ENCODE measurements around the gene PHF2. TPM values are rescaled to one million over a fixed set of nuclear protein-coding genes. Genes with fewer than 3 reads are reported as not detected.

Gene PHF2
- total and polyA plus RNA-seq, 2 donors (not counting 1 experiment from before 2014, with no cell fraction given), result 11.0 to 28.8 TPM

DNA sequence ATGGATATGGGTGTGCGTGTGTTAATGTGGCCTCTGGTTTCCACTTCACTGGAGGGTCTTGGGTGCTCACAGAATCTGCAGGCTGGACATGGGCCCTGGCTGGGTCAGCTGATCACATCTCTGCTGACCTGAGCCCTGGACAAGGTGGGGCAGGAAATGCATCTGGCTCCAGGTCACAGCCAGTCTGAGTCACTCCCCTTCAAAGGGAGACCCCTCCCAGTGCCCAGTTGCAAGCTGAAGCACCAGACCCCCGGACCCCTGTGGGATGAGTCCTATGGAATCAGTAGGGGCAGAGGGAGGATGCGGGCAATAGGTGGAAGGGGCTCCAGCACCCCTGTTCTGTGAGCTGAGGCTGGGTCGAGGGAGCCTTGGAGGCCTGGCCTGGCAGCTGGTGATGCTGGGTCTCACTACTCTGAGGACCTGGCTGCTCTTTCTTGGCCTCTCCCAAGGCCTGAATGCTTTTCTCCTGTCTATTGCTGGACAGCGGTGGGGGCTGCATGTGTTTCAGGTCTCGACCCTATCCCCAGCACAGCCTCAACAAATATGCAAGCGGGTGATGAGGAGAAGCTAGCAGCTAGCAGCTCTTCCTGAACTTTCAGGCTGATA, 54.5 kb downstream of the PHF2 start:
- Histone ChIP-seq H3K27ac (ENCODE audit: low read length in 2 of 2) (no peak overlapping the region), H3K27me3 (replicated peaks in 1 of 4; ENCODE audit: control extremely low read depth in 1 of 4, control insufficient read depth in 3 of 4, insufficient read depth in 4 of 4, low read length in 3 of 4) (no peaks in the 10 kb centered on the region), H3K36me3 (replicated peaks in 1 of 2; ENCODE audit: control extremely low read depth in 1 of 2, control insufficient read depth in 1 of 2, extremely low read depth in 1 of 2, insufficient read depth in 2 of 2, low read length in 1 of 2) (peaks cover 0 to 31% of the 10 kb centered on the region in 2 experiments), H2AFZ (ENCODE audit: insufficient read depth, low read depth, low read length, poor library complexity, severe bottlenecking) (no peak overlapping the region), H3K4me2 (replicated peaks; ENCODE audit: low read depth, low read length, poor library complexity, severe bottlenecking) (no peak overlapping the region), H4K20me1 (ENCODE audit: control insufficient read depth, insufficient read depth, low read length, poor library complexity, severe bottlenecking) (peaks cover 15% of the 10 kb centered on the region), H3K4me1 (ENCODE audit: control insufficient read depth in 2 of 2, insufficient read depth in 2 of 2, low read length in 2 of 2) (no peaks in the 10 kb centered on the region), H3K9ac (ENCODE audit: low read length) (no peak overlapping the region), H3K4me3 (ENCODE audit: control extremely low read depth in 1 of 5, extremely low read depth in 1 of 5, insufficient read depth in 1 of 5, low read depth in 2 of 5, low read length in 4 of 5) (no peak overlapping the region), H3K9me3 (ENCODE audit: control extremely low read depth in 1 of 3, control insufficient read depth in 2 of 3, insufficient read depth in 1 of 3, low read length in 2 of 3) (peaks cover 0 to 21% (median 13%) of the 10 kb centered on the region in 3 donors), H3K79me2 (ENCODE audit: control insufficient read depth, insufficient read depth, low read length) (peaks cover 24% of the 10 kb centered on the region)
- Mint-ChIP-seq H3K9me3 (ENCODE audit: insufficient read depth) (peaks cover 9% of the 10 kb centered on the region), H3K4me1 (peaks cover 2% of the 10 kb centered on the region), H3K27ac (no peak overlapping the region), H3K27me3 (no peaks in the 10 kb centered on the region), H3K4me3 (no peak overlapping the region)
- no peak for DNase-seq
- POLR2A ChIA-PET, result no interaction called here
- CTCF ChIA-PET, result no interaction called here
- intact Hi-C loops (cut with micrococcal nuclease), result no loop called here
- no peak for TF ChIP-seq EZH2 (IDR thresholded peaks at IDR 0.05; ENCODE audit: borderline replicate concordance, insufficient read depth, low read depth, low read length, poor library complexity, severe bottlenecking)
- TF ChIP-seq, protein P1, sequence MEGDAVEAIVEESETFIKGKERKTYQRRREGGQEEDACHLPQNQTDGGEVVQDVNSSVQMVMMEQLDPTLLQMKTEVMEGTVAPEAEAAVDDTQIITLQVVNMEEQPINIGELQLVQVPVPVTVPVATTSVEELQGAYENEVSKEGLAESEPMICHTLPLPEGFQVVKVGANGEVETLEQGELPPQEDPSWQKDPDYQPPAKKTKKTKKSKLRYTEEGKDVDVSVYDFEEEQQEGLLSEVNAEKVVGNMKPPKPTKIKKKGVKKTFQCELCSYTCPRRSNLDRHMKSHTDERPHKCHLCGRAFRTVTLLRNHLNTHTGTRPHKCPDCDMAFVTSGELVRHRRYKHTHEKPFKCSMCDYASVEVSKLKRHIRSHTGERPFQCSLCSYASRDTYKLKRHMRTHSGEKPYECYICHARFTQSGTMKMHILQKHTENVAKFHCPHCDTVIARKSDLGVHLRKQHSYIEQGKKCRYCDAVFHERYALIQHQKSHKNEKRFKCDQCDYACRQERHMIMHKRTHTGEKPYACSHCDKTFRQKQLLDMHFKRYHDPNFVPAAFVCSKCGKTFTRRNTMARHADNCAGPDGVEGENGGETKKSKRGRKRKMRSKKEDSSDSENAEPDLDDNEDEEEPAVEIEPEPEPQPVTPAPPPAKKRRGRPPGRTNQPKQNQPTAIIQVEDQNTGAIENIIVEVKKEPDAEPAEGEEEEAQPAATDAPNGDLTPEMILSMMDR (IDR thresholded peaks at IDR 0.05), result no peak
- WGBS (ENCODE audit: insufficient coverage), result 97% methylated on average over 4 of the region's 7 CpGs
- no peak for ATAC-seq (ENCODE audit: low read depth)

DNA sequence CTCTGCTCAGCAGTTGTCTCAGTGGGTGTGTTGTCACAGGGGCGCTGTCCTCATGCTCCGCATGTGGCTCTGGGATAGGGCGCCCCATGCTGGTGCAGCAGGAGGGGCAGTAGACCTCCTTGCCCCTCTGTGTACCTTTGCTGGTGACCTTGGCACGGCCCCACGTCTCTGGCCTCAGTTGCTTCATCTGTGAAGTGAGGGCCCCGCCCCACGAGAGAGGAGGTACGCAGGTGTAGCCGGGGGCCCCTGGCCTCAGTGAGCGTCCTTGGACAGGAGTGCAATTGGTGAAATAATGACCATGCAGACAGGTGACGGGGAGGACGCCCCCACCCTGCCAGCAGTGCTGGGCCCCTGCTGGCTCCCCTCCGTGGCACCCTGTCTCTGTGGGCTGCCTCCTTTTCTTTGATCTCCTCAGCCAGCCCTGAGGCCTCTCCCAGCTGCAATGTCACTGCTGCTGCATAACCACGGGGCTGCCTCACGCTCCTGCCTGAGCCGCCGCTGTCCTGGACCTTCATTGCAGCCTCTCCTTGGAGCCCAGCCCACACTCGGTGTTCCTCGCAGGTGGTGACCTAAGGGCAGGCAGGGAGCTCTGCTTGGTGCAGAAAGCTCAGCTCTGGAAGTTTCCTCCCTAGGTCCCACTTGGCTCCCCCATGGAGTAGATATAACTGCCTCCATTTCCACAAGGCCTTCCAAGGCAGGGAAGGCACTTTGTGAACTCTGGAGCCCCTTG, 57.3 kb downstream of the PHF2 start:
- no peak overlapping the region for H3K9ac ChIP-seq (ENCODE audit: low read length)

More for the DNA sequence above, 57.3 kb downstream of the PHF2 start:
- intact Hi-C loops (cut with micrococcal nuclease), result no loop called here
- TF ChIP-seq, protein P1 (IDR thresholded peaks at IDR 0.05), result no peak
- no peak for TF ChIP-seq EZH2 (IDR thresholded peaks at IDR 0.05; ENCODE audit: borderline replicate concordance, insufficient read depth, low read depth, low read length, poor library complexity, severe bottlenecking)
- Histone ChIP-seq H3K27ac (ENCODE audit: low read length in 2 of 2) (no peak overlapping the region), H3K4me1 (ENCODE audit: control insufficient read depth in 2 of 2, insufficient read depth in 2 of 2, low read length in 2 of 2) (no peaks in the 10 kb centered on the region), H3K4me2 (replicated peaks; ENCODE audit: low read depth, low read length, poor library complexity, severe bottlenecking) (no peak overlapping the region), H2AFZ (ENCODE audit: insufficient read depth, low read depth, low read length, poor library complexity, severe bottlenecking) (no peak overlapping the region), H3K36me3 (replicated peaks in 1 of 2; ENCODE audit: control extremely low read depth in 1 of 2, control insufficient read depth in 1 of 2, extremely low read depth in 1 of 2, insufficient read depth in 2 of 2, low read length in 1 of 2) (peaks cover 12 to 56% of the 10 kb centered on the region in 2 experiments), H3K9me3 (ENCODE audit: control extremely low read depth in 1 of 3, control insufficient read depth in 2 of 3, insufficient read depth in 1 of 3, low read length in 2 of 3) (peaks cover 1 to 22% (median 2%) of the 10 kb centered on the region in 3 donors), H3K4me3 (ENCODE audit: control extremely low read depth in 1 of 5, extremely low read depth in 1 of 5, insufficient read depth in 1 of 5, low read depth in 2 of 5, low read length in 4 of 5) (no peak overlapping the region), H3K79me2 (ENCODE audit: control insufficient read depth, insufficient read depth, low read length) (peaks cover 7% of the 10 kb centered on the region), H3K27me3 (replicated peaks in 1 of 4; ENCODE audit: control extremely low read depth in 1 of 4, control insufficient read depth in 3 of 4, insufficient read depth in 4 of 4, low read length in 3 of 4) (no peaks in the 10 kb centered on the region), H4K20me1 (ENCODE audit: control insufficient read depth, insufficient read depth, low read length, poor library complexity, severe bottlenecking) (peaks cover 7% of the 10 kb centered on the region)
- DNase-seq (no peak), ATAC-seq (ENCODE audit: low read depth) (no peak)
- 89% methylated on average over 19 of the region's 19 CpGs for WGBS (ENCODE audit: insufficient coverage)
- ChIA-PET CTCF (no interaction called here), POLR2A (no interaction called here)
- Mint-ChIP-seq H3K4me1 (no peaks in the 10 kb centered on the region), H3K27me3 (no peaks in the 10 kb centered on the region), H3K27ac (no peak overlapping the region), H3K9me3 (ENCODE audit: insufficient read depth) (peaks cover 12% of the 10 kb centered on the region), H3K4me3 (no peak overlapping the region)
